ENCODE data around the gene RXFP1.

RXFP1 gene

DNA sequence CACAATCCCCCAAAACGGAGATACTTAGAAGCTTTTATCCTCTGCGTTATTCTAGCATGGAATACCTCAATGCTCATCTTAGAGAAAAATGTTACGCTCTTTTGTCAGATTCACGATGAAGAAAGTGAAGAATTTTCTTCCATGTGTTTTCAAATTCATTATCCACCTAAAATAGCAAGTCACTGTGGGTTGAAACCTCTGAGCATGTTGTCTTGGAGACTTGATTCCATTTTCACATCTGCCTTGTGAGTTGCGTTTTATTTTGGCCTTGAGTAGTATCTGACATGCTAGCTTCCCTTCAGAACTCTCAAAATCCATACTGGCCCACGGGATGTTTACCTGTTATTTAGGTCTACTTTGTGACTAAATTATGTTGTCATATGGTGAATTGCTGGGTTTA, 83.7 kb downstream of the RXFP1 start:
- Histone ChIP-seq H3F3A (ENCODE audit: low read depth) (no peaks in the 10 kb centered on the region), H2AFZ (ENCODE audit: low read length) (no peak overlapping the region), H3K9me3 (ENCODE audit: insufficient read depth, low read depth, low read length) (no peaks in the 10 kb centered on the region), H3K9ac (ENCODE audit: low read depth, low read length, poor library complexity, severe bottlenecking) (no peak overlapping the region), H3K27me3 (ENCODE audit: insufficient read depth, low read length, poor library complexity, severe bottlenecking) (no peaks in the 10 kb centered on the region), H3K4me1 (ENCODE audit: insufficient read depth, low read length, poor library complexity, severe bottlenecking) (no peaks in the 10 kb centered on the region), H3K36me3 (ENCODE audit: insufficient read depth, low read length) (no peaks in the 10 kb centered on the region), H3K9me2 (replicated peaks; ENCODE audit: low read depth, low read length) (no peaks in the 10 kb centered on the region), H3K4me3 (ENCODE audit: low read length, poor library complexity, severe bottlenecking) (no peak overlapping the region), H3K79me2 (ENCODE audit: insufficient read depth, low read length) (no peaks in the 10 kb centered on the region), H4K20me1 (ENCODE audit: insufficient read depth, low read length, poor library complexity, severe bottlenecking) (no peaks in the 10 kb centered on the region), H3K4me2 (ENCODE audit: low read depth, low read length, poor library complexity, severe bottlenecking) (no peak overlapping the region)
- TF ChIP-seq EZH2phosphoT487 (IDR thresholded peaks at IDR 0.05; ENCODE audit: borderline replicate concordance) = no peak
- TF ChIP-seq, protein P1, sequence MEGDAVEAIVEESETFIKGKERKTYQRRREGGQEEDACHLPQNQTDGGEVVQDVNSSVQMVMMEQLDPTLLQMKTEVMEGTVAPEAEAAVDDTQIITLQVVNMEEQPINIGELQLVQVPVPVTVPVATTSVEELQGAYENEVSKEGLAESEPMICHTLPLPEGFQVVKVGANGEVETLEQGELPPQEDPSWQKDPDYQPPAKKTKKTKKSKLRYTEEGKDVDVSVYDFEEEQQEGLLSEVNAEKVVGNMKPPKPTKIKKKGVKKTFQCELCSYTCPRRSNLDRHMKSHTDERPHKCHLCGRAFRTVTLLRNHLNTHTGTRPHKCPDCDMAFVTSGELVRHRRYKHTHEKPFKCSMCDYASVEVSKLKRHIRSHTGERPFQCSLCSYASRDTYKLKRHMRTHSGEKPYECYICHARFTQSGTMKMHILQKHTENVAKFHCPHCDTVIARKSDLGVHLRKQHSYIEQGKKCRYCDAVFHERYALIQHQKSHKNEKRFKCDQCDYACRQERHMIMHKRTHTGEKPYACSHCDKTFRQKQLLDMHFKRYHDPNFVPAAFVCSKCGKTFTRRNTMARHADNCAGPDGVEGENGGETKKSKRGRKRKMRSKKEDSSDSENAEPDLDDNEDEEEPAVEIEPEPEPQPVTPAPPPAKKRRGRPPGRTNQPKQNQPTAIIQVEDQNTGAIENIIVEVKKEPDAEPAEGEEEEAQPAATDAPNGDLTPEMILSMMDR (conservative IDR thresholded peaks at IDR 0.05; ENCODE audit: low read length) = no peak

DNA sequence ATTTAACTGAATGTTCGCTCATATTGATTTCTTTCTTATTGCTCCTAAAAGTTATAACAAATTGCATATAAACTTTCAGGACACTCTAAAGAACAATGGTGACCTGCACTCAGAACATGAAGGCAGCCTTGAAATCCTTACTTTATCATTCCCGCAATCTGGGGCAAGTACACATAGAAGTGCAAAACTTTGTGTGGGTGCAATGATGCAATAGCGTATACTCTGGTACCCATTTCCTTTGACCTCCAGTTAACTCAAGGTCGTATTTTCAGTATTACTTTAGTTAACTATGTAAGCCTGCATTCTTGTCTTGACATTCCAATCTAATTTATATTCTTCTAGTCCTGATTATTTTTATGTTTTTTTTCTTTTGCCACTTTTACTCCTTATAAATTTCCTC, 85.3 kb downstream of the RXFP1 start:
- H3F3A ChIP-seq (ENCODE audit: low read depth) = no peaks in the 10 kb centered on the region
- no peaks in the 10 kb centered on the region for H3K9me2 ChIP-seq (replicated peaks; ENCODE audit: low read depth, low read length)

DNA sequence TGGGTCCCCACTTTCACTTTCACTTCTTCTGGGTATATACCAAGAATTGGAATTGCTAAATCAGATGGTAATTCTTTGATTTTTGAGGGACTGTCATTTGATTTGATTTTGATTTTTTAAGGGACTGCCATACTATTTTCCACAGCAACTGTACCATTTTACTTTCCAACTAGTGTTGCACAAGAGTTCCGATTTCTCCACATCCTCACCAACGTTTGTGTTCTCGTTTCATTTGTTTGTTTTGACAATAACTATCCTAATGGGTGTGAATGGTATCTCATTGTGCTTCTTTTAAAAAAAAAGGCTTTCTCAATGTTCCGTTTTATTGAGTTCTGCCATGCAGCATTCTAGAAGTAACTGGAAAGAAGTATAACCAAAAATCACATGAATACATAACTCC, 87.4 kb downstream of the RXFP1 start:
- no peaks in the 10 kb centered on the region for H3K36me3 ChIP-seq (ENCODE audit: insufficient read depth, low read length)
- H3K4me3 ChIP-seq (ENCODE audit: low read length, poor library complexity, severe bottlenecking) = no peak overlapping the region
- H3K9me3 ChIP-seq (ENCODE audit: insufficient read depth, low read depth, low read length) = no peaks in the 10 kb centered on the region
- no peaks in the 10 kb centered on the region for H3K4me1 ChIP-seq (ENCODE audit: insufficient read depth, low read length, poor library complexity, severe bottlenecking)
- no peaks in the 10 kb centered on the region for H3K79me2 ChIP-seq (ENCODE audit: insufficient read depth, low read length)
- H3K9ac ChIP-seq (ENCODE audit: low read depth, low read length, poor library complexity, severe bottlenecking) = no peak overlapping the region
- TF ChIP-seq, protein P1 (conservative IDR thresholded peaks at IDR 0.05; ENCODE audit: low read length) = no peak
- no peak for TF ChIP-seq EZH2phosphoT487 (IDR thresholded peaks at IDR 0.05; ENCODE audit: borderline replicate concordance)
- H3K27me3 ChIP-seq (ENCODE audit: insufficient read depth, low read length, poor library complexity, severe bottlenecking) = no peaks in the 10 kb centered on the region
- no peaks in the 10 kb centered on the region for H3K9me2 ChIP-seq (replicated peaks; ENCODE audit: low read depth, low read length)
- no peak overlapping the region for H3K4me2 ChIP-seq (ENCODE audit: low read depth, low read length, poor library complexity, severe bottlenecking)
- no peaks in the 10 kb centered on the region for H4K20me1 ChIP-seq (ENCODE audit: insufficient read depth, low read length, poor library complexity, severe bottlenecking)
- no peak overlapping the region for H2AFZ ChIP-seq (ENCODE audit: low read length)
- H3F3A ChIP-seq (ENCODE audit: low read depth) = no peaks in the 10 kb centered on the region

More for the DNA sequence above, 85.3 kb downstream of the RXFP1 start:
- H4K20me1 ChIP-seq (ENCODE audit: insufficient read depth, low read length, poor library complexity, severe bottlenecking) = no peaks in the 10 kb centered on the region
- no peak for TF ChIP-seq EZH2phosphoT487 (IDR thresholded peaks at IDR 0.05; ENCODE audit: borderline replicate concordance)
- TF ChIP-seq, protein P1 (conservative IDR thresholded peaks at IDR 0.05; ENCODE audit: low read length) = no peak
- no peak overlapping the region for H2AFZ ChIP-seq (ENCODE audit: low read length)
- H3K4me2 ChIP-seq (ENCODE audit: low read depth, low read length, poor library complexity, severe bottlenecking) = no peak overlapping the region
- H3K9ac ChIP-seq (ENCODE audit: low read depth, low read length, poor library complexity, severe bottlenecking) = no peak overlapping the region
- H3K79me2 ChIP-seq (ENCODE audit: insufficient read depth, low read length) = no peaks in the 10 kb centered on the region
- no peak overlapping the region for H3K4me3 ChIP-seq (ENCODE audit: low read length, poor library complexity, severe bottlenecking)
- no peaks in the 10 kb centered on the region for H3K27me3 ChIP-seq (ENCODE audit: insufficient read depth, low read length, poor library complexity, severe bottlenecking)
- no peaks in the 10 kb centered on the region for H3K36me3 ChIP-seq (ENCODE audit: insufficient read depth, low read length)
- H3K9me3 ChIP-seq (ENCODE audit: insufficient read depth, low read depth, low read length) = no peaks in the 10 kb centered on the region
- H3K4me1 ChIP-seq (ENCODE audit: insufficient read depth, low read length, poor library complexity, severe bottlenecking) = no peaks in the 10 kb centered on the region

Data from Loucy (cell line).